ENCODE results near the gene KBTBD4. TPM values are rescaled to one million over a fixed set of nuclear protein-coding genes. Genes with fewer than 3 reads are reported as not detected.

Gene KBTBD4
- total RNA-seq (2014; rRNA removed; shearing (Covaris generic)), result 26.5 and 29.5 TPM in 2 replicates

- DNase-seq (ENCODE audit: low spot score), result peak; percentile 98
These were observed at the start of gene KBTBD4, which contains the start of gene NDUFS3 for GRCh38 chr11:47578524-47579494. Gene KBTBD4, minus strand, starts transcription at chr11:47578970. Its CDS starts 19 bp downstream, at chr11:47578951. Gene NDUFS3, plus strand, starts transcription at chr11:47579074. Its CDS starts 18 bp downstream, at chr11:47579092.

- DNase-seq (ENCODE audit: low spot score), result no peak
These were observed 49.3 kb upstream of the KBTBD4 start for GRCh38 chr11:47628026-47628425.

DNA sequence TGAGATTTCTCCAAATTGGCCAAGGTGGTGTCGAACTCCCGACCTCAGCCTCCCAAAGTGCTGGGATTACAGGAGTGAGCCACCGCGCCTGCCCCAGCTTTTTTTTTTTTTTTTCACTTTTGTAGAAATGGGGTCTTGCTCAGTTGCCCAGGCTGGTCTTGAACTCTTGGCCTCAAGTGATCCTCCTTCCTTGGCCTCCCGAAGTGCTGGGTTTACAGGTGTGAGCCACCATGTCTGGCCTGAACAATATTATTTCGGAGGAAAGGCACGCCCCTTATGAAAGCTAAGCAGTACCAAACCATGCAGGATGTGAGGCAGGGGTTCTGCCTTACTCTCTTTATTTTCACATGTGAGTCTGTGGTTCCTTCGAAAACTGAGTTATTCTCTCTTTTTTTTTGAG lies 47.5 kb upstream of the KBTBD4 start:
- no peak for DNase-seq (ENCODE audit: low spot score)

DNA sequence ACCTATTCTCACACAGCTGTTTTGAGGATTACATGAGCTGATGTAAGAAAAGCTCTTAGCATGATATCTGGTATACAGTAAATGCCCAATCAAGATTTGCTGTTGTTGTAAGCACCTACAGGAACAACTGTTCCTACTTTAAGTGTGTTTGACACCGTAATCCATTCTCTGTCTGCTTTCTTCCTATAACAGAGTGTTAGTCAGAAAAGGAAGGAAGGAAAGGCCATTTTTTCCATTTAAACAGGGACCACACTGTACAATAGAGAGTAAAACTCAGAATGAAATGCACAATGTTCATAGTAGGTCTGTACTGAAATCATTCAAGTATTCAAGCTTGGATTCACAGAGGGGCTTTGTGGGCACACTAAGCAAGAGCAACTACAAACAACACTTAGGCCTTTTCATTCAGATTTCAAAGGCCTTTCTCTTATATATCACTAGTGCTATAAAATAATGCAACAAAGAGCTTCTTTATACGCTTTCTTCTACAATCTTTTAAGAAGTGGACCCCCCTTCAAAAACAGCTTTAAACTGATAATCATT lies 42.1 kb upstream of the KBTBD4 start:
- DNase-seq (ENCODE audit: low spot score), result no peak

- no peak for DNase-seq (ENCODE audit: low spot score)
These were observed 38.6 kb upstream of the KBTBD4 start for GRCh38 chr11:47617417-47617809.

DNA sequence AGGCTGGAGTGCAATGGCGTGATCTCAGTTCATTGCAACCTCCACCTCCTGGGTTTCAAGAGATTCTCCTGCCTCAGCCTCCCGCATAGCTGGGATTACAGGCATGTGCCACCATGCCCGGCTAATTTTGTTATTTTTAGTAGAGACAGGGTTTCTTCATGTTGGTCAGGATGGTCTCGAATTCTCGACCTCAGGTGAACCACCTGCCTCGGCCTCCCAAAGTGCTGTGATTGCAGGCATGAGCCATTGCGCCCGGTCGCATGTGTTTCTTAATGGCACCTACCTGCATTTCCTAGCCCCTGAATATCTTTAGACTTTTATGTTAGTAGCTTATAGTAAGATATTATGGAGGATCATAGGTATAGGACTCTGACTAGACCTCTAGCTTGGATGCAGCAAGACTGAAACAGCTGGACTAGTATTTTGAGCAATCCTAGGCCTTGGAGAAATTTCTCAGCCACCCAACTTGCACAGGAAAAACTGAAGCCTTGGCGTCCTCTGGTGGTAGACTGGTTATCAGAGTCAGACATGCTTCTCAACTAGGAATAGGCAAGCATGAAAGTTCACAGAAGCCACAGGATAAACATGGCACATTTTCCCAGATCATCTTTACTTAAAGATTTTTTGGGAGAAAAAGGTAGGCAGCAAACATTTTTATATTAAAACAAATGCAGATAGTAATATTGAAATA lies 38.1 kb upstream of the KBTBD4 start:
- DNase-seq (ENCODE audit: low spot score), result peak; percentile 47

DNA sequence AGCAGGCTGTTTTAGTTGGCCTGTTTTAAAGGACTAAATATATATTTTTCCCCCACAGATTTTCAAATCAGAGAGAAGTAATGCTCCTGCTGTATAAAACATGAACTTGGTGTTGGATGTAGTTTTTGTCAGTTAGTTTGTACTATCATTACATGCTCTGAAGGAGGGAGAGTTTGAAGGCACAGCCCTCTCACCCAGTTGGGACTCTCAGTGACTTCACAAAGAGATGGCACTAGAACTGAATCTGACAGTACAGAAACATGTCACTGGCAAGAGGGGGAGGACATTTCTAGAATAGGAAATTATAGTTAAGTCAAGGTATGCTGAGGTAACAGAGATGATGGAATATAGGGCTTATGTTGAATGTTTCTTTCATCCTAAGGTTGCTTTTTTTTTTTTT lies 36.5 kb upstream of the KBTBD4 start:
- DNase-seq (ENCODE audit: low spot score), result no peak

GRCh38 chr11:47611348-47611794 lies 32.6 kb upstream of the KBTBD4 start:
- no peak for DNase-seq (ENCODE audit: low spot score)

DNA sequence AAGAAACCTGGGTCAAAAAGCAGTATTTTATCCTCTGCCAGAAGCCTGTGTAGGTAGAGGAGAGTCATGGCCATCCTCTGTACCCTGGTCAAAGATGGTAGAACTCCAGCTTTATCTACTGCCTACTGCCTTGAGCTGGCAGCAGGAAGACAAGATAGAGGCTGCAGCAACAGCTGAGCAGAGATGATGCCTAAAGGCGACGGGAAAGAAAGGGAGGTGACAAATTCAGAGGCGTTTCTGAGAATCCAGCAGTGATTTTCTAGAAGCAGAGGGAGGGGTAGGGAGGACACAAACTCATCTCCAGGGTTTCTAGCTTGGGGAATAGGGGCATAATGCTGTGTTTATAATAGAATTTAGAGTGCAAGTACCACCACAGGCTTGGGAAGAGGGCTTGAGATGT lies 30.9 kb upstream of the KBTBD4 start:
- DNase-seq (ENCODE audit: low spot score), result no peak

GRCh38 chr11:47607380-47607779 lies 28.6 kb upstream of the KBTBD4 start:
- no peak for DNase-seq (ENCODE audit: low spot score)

GRCh38 chr11:47606731-47607130 lies 28.0 kb upstream of the KBTBD4 start:
- no peak for DNase-seq (ENCODE audit: low spot score)

GRCh38 chr11:47605921-47606320 lies 27.2 kb upstream of the KBTBD4 start:
- DNase-seq (ENCODE audit: low spot score), result no peak

DNA sequence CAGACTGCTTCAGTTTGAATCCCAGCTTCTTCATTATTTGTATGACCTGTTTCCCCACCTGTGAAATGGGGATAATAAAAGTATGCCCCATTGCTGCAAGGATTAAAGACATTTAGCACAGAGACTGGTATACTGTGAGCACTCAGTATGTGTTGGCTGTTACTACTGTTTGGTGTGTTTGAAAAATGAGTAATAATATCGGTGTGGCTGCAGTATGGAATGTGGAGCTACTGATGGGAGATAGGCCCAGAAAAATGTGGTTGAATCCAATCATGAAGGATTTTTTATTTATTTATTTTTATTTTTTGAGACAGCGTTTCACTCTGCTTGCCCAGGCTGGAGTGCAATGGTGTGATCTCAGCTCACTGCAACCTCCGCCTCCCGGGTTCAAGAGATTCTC lies 24.5 kb upstream of the KBTBD4 start:
- no peak for DNase-seq (ENCODE audit: low spot score)

DNA sequence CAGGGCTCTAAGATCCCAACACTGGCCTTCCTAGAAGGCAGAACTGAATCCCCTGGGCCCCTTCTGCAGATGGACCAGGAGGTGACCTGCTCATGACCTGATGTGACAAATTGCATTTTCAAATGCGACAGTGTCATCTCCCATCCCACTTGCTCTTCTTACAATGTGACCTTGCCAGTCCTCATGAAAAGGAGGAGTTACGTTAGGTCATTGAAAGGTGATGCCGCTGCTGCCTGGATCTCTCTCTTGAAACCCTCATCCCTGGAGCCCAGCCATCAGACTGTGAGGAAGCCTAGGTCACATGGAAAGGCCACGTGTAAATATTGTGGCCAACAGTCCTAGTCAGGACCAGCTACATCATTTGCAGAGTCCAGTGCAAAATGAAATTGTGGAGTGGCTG lies 21.1 kb upstream of the KBTBD4 start:
- no peak for DNase-seq (ENCODE audit: low spot score)

GRCh38 chr11:47595967-47596366 lies 17.2 kb upstream of the KBTBD4 start:
- DNase-seq (ENCODE audit: low spot score), result no peak

DNA sequence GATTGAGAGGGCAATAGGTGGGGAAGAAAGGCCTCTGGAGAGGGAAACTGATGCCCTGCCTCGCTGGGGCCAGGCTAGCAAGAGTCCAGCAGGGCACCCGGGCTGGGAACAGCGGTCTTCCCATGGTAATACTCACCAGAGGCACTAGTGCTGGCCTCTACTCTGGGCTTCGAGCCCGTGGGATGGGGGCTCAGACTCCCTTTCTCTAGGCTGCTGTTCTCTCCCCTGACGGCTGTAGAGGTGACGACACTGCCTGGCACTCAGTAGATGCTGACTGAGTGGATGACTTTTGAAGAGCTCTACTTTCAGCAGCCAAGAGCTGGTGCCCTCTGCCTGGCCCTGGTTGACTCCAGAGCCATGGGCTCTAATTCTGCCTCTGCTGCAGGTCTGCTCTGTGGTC lies 16.3 kb upstream of the KBTBD4 start:
- DNase-seq (ENCODE audit: low spot score), result no peak

DNA sequence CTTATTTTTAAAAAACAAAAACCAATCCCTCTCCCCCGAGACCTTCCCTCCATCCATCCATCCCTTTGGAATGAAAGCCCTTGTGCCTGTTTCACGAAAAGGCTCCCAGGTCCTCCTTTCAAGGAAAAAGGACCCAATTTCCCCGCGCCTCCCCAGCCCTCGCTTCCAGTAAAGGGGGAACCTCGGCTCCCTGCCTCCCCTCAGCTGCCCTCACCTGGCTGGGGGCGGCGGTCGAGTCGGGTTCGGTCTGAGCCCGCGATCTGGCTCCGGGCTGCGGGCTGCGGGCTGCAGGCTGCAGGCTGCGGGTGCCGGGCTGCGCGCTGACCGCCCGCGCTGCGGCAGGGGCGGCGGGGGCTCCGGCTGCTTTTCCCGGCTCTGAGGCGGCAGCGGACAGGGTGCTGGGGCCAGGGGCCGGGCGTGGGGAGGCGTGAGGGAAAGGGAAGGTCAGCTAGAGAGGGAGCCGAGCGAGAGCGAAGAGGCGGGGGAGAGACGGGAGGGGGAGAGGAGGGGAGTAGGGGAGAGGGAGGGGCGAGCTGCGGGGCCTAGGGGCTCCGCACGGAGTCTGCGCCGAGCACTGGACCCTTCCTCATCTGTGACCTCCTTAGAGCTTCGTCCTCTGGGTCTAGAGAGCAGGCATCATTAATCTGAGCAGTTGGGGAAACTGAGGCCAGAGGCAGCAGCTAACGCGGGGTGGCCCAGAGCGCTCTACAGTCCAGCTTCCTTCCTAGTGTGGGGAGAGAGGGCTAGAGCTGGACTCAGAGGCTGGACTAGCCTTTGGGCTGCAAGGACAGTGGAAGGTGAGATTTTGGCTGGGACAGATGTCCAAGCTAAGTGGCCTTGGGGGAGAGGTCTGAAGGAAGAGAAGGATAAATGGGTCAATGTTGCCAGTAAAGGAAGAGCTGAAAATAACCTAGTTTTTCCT lies 15.4 kb upstream of the KBTBD4 start, which contains the start of gene C1QTNF4:
Gene C1QTNF4, minus strand, starts transcription at position 478 of the 922 bp plus-strand sequence. CDS start 3,601 bp downstream, outside the sequence.
- no peak for DNase-seq (ENCODE audit: low spot score)

DNA sequence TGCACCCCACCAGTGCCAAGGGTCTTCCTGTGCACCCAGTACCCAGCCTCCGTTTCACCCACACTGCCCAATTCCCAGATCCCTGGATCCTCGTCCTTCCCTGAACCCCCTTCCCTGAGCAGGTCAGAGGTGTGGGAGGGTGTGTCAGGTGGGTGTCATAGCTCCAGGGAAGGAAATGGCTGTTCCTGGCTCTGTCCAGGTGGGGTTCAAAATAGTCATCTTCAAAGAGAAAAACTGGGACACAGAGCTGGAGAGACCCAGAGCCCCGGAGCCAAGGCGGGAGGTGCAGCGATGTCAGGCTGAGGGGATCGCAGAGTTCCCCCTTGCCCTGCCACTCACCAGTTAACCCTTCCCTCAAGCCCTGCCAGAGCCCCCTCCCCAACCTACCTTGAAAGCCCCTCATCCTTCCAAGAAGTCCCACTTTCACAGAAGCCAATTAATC lies 14.7 kb upstream of the KBTBD4 start:
- DNase-seq (ENCODE audit: low spot score), result no peak

GRCh38 chr11:47592970-47593369 lies 14.2 kb upstream of the KBTBD4 start:
- DNase-seq (ENCODE audit: low spot score), result no peak

- DNase-seq (ENCODE audit: low spot score), result no peak
These were observed 13.5 kb upstream of the KBTBD4 start for GRCh38 chr11:47592251-47592650.

DNA sequence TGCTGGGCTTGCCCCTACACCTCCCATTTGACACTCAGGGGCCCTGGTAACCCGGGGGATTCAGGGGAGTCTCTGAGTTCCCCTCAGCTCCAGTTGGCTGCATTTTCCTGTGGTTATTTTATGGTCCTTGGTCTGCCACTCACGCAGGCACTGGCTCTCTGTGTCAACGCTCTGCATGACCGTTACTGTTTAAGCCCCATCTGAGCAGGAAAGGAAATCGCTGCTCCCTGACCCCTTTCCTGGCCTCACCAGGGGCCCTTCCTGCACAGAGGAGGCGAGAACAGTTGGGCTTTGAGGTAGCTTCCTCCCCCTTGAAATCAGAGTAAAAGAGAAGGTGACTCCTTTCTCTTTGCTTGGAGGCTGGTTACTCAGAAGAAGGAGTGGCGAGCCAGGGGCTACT lies 13.0 kb upstream of the KBTBD4 start:
- DNase-seq (ENCODE audit: low spot score), result no peak

Data from HT-29 (cell line).